ENCODE data around the gene RAD52. TPM values are rescaled to one million over a fixed set of nuclear protein-coding genes. Genes with fewer than 3 reads are reported as not detected.

RAD52 gene
- total RNA-seq, 4 donors from 2014 or later, result 26.9 to 61.5 (median 27.9) TPM

DNA sequence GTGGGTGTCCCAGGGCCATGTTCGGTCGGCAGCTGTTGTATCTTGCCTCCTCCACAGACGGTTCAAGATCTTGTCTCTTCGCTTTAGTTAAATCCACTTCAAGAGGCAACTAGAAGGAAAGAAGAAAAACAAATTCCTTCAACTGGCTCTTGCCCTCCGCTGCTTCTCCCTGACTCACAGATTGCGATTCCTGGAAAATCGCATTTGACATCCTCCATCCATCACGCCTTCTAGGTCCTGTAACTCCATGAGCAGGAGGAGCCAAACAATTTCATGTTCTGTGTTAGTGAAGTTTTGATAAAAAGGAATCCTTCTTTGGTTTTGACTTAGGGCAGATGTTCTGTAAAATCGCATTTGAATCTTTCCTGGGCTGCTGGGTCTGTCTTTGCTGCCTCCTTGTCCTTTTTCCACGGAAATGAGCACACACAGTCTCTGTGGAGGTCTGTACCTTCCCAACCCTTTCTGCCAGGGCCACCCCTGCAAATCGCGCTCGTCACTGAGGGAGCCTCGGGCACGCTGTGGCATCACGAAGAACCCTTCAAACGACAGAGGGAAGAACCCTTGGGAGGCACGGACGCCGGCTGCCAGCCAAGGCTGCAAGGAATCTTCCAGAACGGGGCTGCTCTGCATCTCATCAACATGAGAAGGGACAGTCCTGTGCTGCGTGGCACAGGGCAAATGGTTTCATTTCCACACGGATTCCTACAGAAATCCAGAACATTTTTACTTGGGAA is 32.6 kb downstream of the RAD52 start:
- no peaks in the 10 kb centered on the region for H3K27me3 ChIP-seq
- no peak overlapping the region for H3K4me3 ChIP-seq
- H3K4me1 ChIP-seq, result no peaks in the 10 kb centered on the region
- H3K36me3 ChIP-seq, result peaks cover 0 to 96% (median 8%) of the 10 kb centered on the region in 3 donors
- DNase-seq (ENCODE audit: low spot score in 2 of 2), result no peak
- H3K27ac ChIP-seq, result no peak overlapping the region
- TF ChIP-seq EP300 (IDR thresholded peaks at IDR 0.05), result no peak
- TF ChIP-seq, protein P1, sequence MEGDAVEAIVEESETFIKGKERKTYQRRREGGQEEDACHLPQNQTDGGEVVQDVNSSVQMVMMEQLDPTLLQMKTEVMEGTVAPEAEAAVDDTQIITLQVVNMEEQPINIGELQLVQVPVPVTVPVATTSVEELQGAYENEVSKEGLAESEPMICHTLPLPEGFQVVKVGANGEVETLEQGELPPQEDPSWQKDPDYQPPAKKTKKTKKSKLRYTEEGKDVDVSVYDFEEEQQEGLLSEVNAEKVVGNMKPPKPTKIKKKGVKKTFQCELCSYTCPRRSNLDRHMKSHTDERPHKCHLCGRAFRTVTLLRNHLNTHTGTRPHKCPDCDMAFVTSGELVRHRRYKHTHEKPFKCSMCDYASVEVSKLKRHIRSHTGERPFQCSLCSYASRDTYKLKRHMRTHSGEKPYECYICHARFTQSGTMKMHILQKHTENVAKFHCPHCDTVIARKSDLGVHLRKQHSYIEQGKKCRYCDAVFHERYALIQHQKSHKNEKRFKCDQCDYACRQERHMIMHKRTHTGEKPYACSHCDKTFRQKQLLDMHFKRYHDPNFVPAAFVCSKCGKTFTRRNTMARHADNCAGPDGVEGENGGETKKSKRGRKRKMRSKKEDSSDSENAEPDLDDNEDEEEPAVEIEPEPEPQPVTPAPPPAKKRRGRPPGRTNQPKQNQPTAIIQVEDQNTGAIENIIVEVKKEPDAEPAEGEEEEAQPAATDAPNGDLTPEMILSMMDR (IDR thresholded peaks at IDR 0.05), result no peak
- TF ChIP-seq POLR2A (IDR thresholded peaks at IDR 0.05), result no peak
- no peaks in the 10 kb centered on the region for H3K9me3 ChIP-seq
- WGBS, 2 donors, result 92 to 95% methylated on average over 23 of the region's 23 CpGs

DNA sequence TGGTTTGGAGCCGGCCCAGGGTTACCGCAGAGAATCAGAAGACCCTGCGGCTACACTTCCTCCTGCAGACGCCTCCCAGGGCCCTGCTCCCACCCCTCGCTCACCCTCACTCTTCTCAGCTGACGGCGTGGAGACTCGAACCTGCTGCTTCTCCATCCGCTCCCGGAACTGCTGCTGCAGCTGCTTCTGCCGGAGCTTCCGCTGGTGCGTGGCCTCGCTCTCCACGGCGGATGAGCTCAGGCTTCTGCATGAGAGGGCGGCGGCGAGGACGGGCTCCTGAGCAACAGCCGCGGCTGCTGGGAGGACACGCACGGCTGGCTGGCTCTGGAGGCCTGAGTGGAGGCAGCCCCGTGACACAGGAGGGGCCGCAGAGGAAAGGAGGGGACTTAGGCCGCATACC is 33.3 kb downstream of the RAD52 start:
- 88 to 95% methylated on average over 27 of the region's 27 CpGs for WGBS, 2 donors
- H3K4me3 ChIP-seq, result no peak overlapping the region
- H3K4me1 ChIP-seq, result no peaks in the 10 kb centered on the region
- H3K36me3 ChIP-seq, result peaks cover 0 to 96% (median 8%) of the 10 kb centered on the region in 3 donors
- DNase-seq (ENCODE audit: low spot score in 2 of 2), result no peak
- TF ChIP-seq EP300 (IDR thresholded peaks at IDR 0.05), result no peak
- no peak for TF ChIP-seq POLR2A (IDR thresholded peaks at IDR 0.05)
- TF ChIP-seq, protein P1 (IDR thresholded peaks at IDR 0.05), result no peak
- H3K9me3 ChIP-seq, result no peaks in the 10 kb centered on the region
- H3K27me3 ChIP-seq, result no peaks in the 10 kb centered on the region
- no peak overlapping the region for H3K27ac ChIP-seq

- DNase-seq (ENCODE audit: low spot score in 2 of 2), result no peak
- no peak overlapping the region for H3K27ac ChIP-seq
- peaks cover 0 to 96% (median 8%) of the 10 kb centered on the region in 3 donors for H3K36me3 ChIP-seq
- no peaks in the 10 kb centered on the region for H3K4me1 ChIP-seq
- H3K27me3 ChIP-seq, result no peaks in the 10 kb centered on the region
- no peak overlapping the region for H3K4me3 ChIP-seq
- TF ChIP-seq EP300 (IDR thresholded peaks at IDR 0.05) (no peak), POLR2A (IDR thresholded peaks at IDR 0.05) (no peak)
- TF ChIP-seq, protein P1 (IDR thresholded peaks at IDR 0.05), result no peak
- WGBS, 2 donors, result 53 to 63% methylated on average over 5 of the region's 5 CpGs
- H3K9me3 ChIP-seq, result no peaks in the 10 kb centered on the region
Observed at GRCh38 chr12:915090-915489, 34.4 kb downstream of the RAD52 start.

GRCh38 chr12:913919-914698 is 35.4 kb downstream of the RAD52 start:
- Histone ChIP-seq H3K27me3 (no peaks in the 10 kb centered on the region), H3K9me3 (no peaks in the 10 kb centered on the region), H3K36me3 (peaks cover 0 to 95% (median 8%) of the 10 kb centered on the region in 3 donors), H3K27ac (no peak overlapping the region), H3K4me1 (no peaks in the 10 kb centered on the region), H3K4me3 (no peak overlapping the region)
- WGBS, 2 donors, result 74 to 76% methylated on average over 15 of the region's 15 CpGs
- DNase-seq (ENCODE audit: low spot score in 2 of 2), result no peak
- no peak for TF ChIP-seq EP300 (IDR thresholded peaks at IDR 0.05)
- no peak for TF ChIP-seq POLR2A (IDR thresholded peaks at IDR 0.05)
- TF ChIP-seq, protein P1 (IDR thresholded peaks at IDR 0.05), result no peak
